Panc1 (cell line): ENCODE measurements around the gene NDUFAF3. TPM values are rescaled to one million over a fixed set of nuclear protein-coding genes. Genes with fewer than 3 reads are reported as not detected.

Source experiments
- ATAC-seq: fragments of 200-7000 bp; cut with Tn5 transposase; 2 replicates; pipeline ENCODE4 v1.9.1; 2020; ENCODE audit warnings: mild to moderate bottlenecking, moderate library complexity
- BruUV-seq: library from RNA; stranded (reverse); fragments of 400-500 nt; replicated peaks from 2 replicates; lab custom pipeline; 2021; lab: Mats Ljungman, UMichigan
- CTCF ChIA-PET: fragments of 300-600 bp; sonication (Branson Sonifier 250); formaldehyde crosslinking; loops from one replicate; lab custom pipeline; 2022; ENCODE audit warnings: antibody characterized with exemption; lab: Charles Lee
- POLR2A ChIA-PET: fragments of 300-600 bp; sonication (Branson Sonifier 250); formaldehyde crosslinking; loops from one replicate; lab custom pipeline; 2022; ENCODE audit warnings: antibody characterized with exemption; lab: Charles Lee
- DNase-seq: peaks from one replicate; pipeline ENCODE4 v3.0.0-alpha.2; 2010; ENCODE audit warnings: low read depth, low spot score
- H3K27ac ChIP-seq: 2 replicates; pipeline ENCODE4 v1.5.1; 2011; ENCODE audit warnings: mild to moderate bottlenecking, low read length, inconsistent platforms
- H3K27me3 ChIP-seq: fragments of 200-500 bp; sonication (Bioruptor generic); 2 replicates; pipeline ENCODE4 v1.6.0; 2014; ENCODE audit warnings: low read length, inconsistent platforms; ENCODE audit not compliant: control insufficient read depth, insufficient read depth
- H3K36me3 ChIP-seq: fragments of 200-500 bp; sonication (Bioruptor generic); 2 replicates; pipeline ENCODE4 v1.5.1; 2014; ENCODE audit warnings: inconsistent platforms, mild to moderate bottlenecking, low read length, moderate library complexity; ENCODE audit not compliant: control insufficient read depth, insufficient read depth
- H3K4me1 ChIP-seq: 2 replicates; pipeline ENCODE4 v1.5.1; 2011; ENCODE audit warnings: inconsistent platforms, mild to moderate bottlenecking, low read length, moderate library complexity; ENCODE audit not compliant: control insufficient read depth, insufficient read depth
- H3K4me3 ChIP-seq, 2 experiments: 2 replicates each; pipeline ENCODE4 v1.5.1; 2011 to 2012; ENCODE audit warnings: low read depth in 2 of 2, low read length in 2 of 2, mild to moderate bottlenecking in 2 of 2, inconsistent platforms in 1 of 2, moderate library complexity in 1 of 2
- H3K9me3 ChIP-seq: fragments of 200-500 bp; sonication (Bioruptor generic); 2 replicates; pipeline ENCODE4 v1.5.1; 2014; ENCODE audit warnings: low read depth, mild to moderate bottlenecking, inconsistent platforms, low read length, moderate library complexity; ENCODE audit not compliant: control insufficient read depth, insufficient read depth
- CTCF ChIP-seq: fragments of 450-650 bp; IDR thresholded peaks from 2 replicates; pipeline ENCODE4 v1.5.1; 2017; ENCODE audit warnings: mild to moderate bottlenecking
- POLR2AphosphoS5 ChIP-seq: IDR thresholded peaks from 2 replicates; pipeline ENCODE4 v1.6.1; 2012; ENCODE audit warnings: mild to moderate bottlenecking, low read depth, low read length, moderate library complexity
- REST ChIP-seq, 2 experiments: IDR thresholded peaks; 2 replicates each; pipeline ENCODE4 v1.6.1; 2011 to 2012; ENCODE audit warnings: low read depth in 2 of 2, control low read depth in 1 of 2, low read length in 1 of 2, mild to moderate bottlenecking in 1 of 2, moderate library complexity in 1 of 2; ENCODE audit not compliant: insufficient read depth in 1 of 2
- SIN3A ChIP-seq: IDR thresholded peaks from 2 replicates; pipeline ENCODE4 v1.6.1; 2012; ENCODE audit warnings: low read depth, mild to moderate bottlenecking, low read length, moderate library complexity, borderline replicate concordance; ENCODE audit not compliant: insufficient read depth
- TCF7L2 ChIP-seq: IDR thresholded peaks from 2 replicates; pipeline ENCODE4 v1.6.1; 2011; ENCODE audit warnings: mild to moderate bottlenecking, low read depth, low read length, inconsistent platforms
- in situ Hi-C: cut with HindIII; loops from 2 replicates; pipeline ENCODE4 v1.10.0; 2016; ENCODE audit warnings: low sequenced_read_pairs, low pct_unique_long_range_greater_than_20kb
- intact Hi-C: fragments of 100-400 bp; cut with micrococcal nuclease; formaldehyde crosslinking; loops from one replicate; pipeline ENCODE4 v1.10.0; 2022; ENCODE audit not compliant: unreplicated experiment
- total RNA-seq: library from RNA; stranded (reverse); gene quantifications from one replicate; pipeline ENCODE4 v1.2.1, GENCODE V29; 2021; ENCODE audit not compliant: unreplicated experiment

Gene NDUFAF3
- total RNA-seq, 1 experiment from 2014 or later: 101 TPM

- ChIA-PET POLR2A (interaction anchor here (0.6 to 1.2 kb wide), 2 partner anchors 17 to 258 kb away, joined by 3 to 9 read pairs; partner anchors contain the start of gene WDR6), CTCF (no interaction called here)
Measured at GRCh38 chr3:49023775-49024174, 1.9 kb downstream of the NDUFAF3 start.

GRCh38 chr3:49024449-49024848 is 2.5 kb downstream of the NDUFAF3 start:
- intact Hi-C loops (no loop called here), in situ Hi-C loops (no loop called here)
- H3K4me1 ChIP-seq: peaks cover 34% of the 10 kb centered on the region
- TF ChIP-seq CTCF (no peak), REST (IDR thresholded peaks at IDR 0.05; ENCODE audit: insufficient read depth in 1 of 2, low read depth in 2 of 2, low read length in 1 of 2) (no peak), SIN3A (no peak)
- peaks cover 12% of the 10 kb centered on the region for H3K36me3 ChIP-seq
- ATAC-seq (no peak), DNase-seq (no peak)
- no peak overlapping the region for H3K4me3 ChIP-seq
- no TSS peak for BruUV-seq
- H3K27me3 ChIP-seq: no peaks in the 10 kb centered on the region
- CTCF ChIA-PET: no interaction called here
- H3K9me3 ChIP-seq: no peaks in the 10 kb centered on the region
- POLR2A ChIA-PET: no interaction called here
- H3K27ac ChIP-seq: no peak overlapping the region

More at GRCh38 chr3:49023775-49024174, 1.9 kb downstream of the NDUFAF3 start:
- in situ Hi-C loops (no loop called here), intact Hi-C loops (no loop called here)
- Histone ChIP-seq H3K4me3 (no peak overlapping the region), H3K4me1 (peaks cover 34% of the 10 kb centered on the region), H3K27me3 (no peaks in the 10 kb centered on the region), H3K36me3 (peaks cover 9% of the 10 kb centered on the region), H3K9me3 (no peaks in the 10 kb centered on the region), H3K27ac (no peak overlapping the region)
- TF ChIP-seq TCF7L2: no peak
- TF ChIP-seq POLR2AphosphoS5: no peak
- TF ChIP-seq SIN3A: no peak
- ATAC-seq (no peak), DNase-seq (no peak)
- no TSS peak for BruUV-seq

GRCh38 chr3:49025005-49025792 is 3.3 kb downstream of the NDUFAF3 start:
- TF ChIP-seq TCF7L2: no peak
- no peak; the same call in 1 of the 2 replicates for TF ChIP-seq POLR2AphosphoS5
- TF ChIP-seq SIN3A: no peak
- TF ChIP-seq CTCF: no peak
- TF ChIP-seq REST (IDR thresholded peaks at IDR 0.05; ENCODE audit: insufficient read depth in 1 of 2, low read depth in 2 of 2, low read length in 1 of 2): no peak
- no peak overlapping the region for H3K27ac ChIP-seq

More at GRCh38 chr3:49025005-49025792, 3.3 kb downstream of the NDUFAF3 start:
- POLR2A ChIA-PET: interaction anchor here (0.5 kb wide), 1 partner anchor 11 kb away, joined by 7 read pairs; no protein-coding TSS in a partner anchor
- CTCF ChIA-PET: no interaction called here
- H3K4me1 ChIP-seq: peaks cover 34% of the 10 kb centered on the region
- no peak for ATAC-seq
- no peak for DNase-seq
- H3K27me3 ChIP-seq: no peaks in the 10 kb centered on the region
- in situ Hi-C loops: no loop called here
- BruUV-seq: no TSS peak
- H3K4me3 ChIP-seq: no peak overlapping the region
- H3K9me3 ChIP-seq: no peaks in the 10 kb centered on the region
- H3K36me3 ChIP-seq: peaks cover 12% of the 10 kb centered on the region
- intact Hi-C loops: no loop called here
